ENCODE data around the gene IMMP2L.

- TF ChIP-seq POLR2A (IDR thresholded peaks at IDR 0.05; ENCODE audit: low read depth) (no peak), CTCF (IDR thresholded peaks at IDR 0.05) (no peak)
Measured at GRCh38 chr7:110625294-110625693, 937.0 kb downstream of the IMMP2L start.

Data from esophagus muscularis mucosa (tissue), 3 donors.